Ovary (tissue), 9 donors: ENCODE results near the gene RNASEH2A. TPM values are rescaled to one million over a fixed set of nuclear protein-coding genes. Genes with fewer than 3 reads are reported as not detected.

ENCODE experiments used
- DNase-seq, 5 donors: peaks; one replicate each; pipeline ENCODE4 v3.0.0-alpha.2; 2019 to 2020
- H3K27ac ChIP-seq, 2 donors: fragments of 200-600 bp; one replicate each; pipeline versions ENCODE4 v1.5.1 to v1.8.0; 2019 to 2022
- H3K27me3 ChIP-seq: fragments of 200-600 bp; one replicate; pipeline ENCODE4 v1.8.0; 2022
- H3K36me3 ChIP-seq: fragments of 200-600 bp; sonication (generic); one replicate; pipeline ENCODE4 v1.5.1; 2019
- H3K4me1 ChIP-seq: one replicate; pipeline ENCODE4 v1.8.1; 2013; ENCODE audit warnings: mild to moderate bottlenecking, moderate library complexity; ENCODE audit not compliant: insufficient read depth
- H3K4me3 ChIP-seq: fragments of 200-600 bp; sonication (generic); one replicate; pipeline ENCODE4 v1.5.1; 2017
- H3K9me3 ChIP-seq, 2 donors: fragments of 200-600 bp in 1 of 2; sonication (generic) in 1 of 2; one replicate each; pipeline versions ENCODE4 v1.5.1 to v1.8.1; 2013 to 2019; ENCODE audit warnings: mild to moderate bottlenecking in 1 of 2, moderate library complexity in 1 of 2
- CTCF ChIP-seq, 3 donors: fragments of 450-650 bp in 2 of 3; fragments of 200-600 bp in 1 of 3; IDR thresholded peaks; one replicate each; pipeline versions ENCODE4 v1.5.1 to v1.8.0; 2016 to 2022; ENCODE audit warnings: antibody characterized with exemption in 3 of 3, mild to moderate bottlenecking in 1 of 3
- EP300 ChIP-seq: sonication (generic); formaldehyde crosslinking; IDR thresholded peaks from one replicate; pipeline ENCODE4 v1.6.1; 2017; ENCODE audit warnings: antibody characterized with exemption
- POLR2A ChIP-seq: fragments of 450-650 bp; IDR thresholded peaks from one replicate; pipeline ENCODE4 v1.6.1; 2017; ENCODE audit warnings: antibody characterized with exemption, mild to moderate bottlenecking, moderate library complexity
- WGBS, 3 donors: extraction: QIAGEN DNeasy Blood & Tissue Kit in 1 of 3; methylation state at CpG; one replicate each; pipeline versions ENCODE4 v1.1.5 to v1.1.7; 2013 to 2017; 5-methylcytosine and 5-hydroxymethylcytosine counted together
- intact Hi-C, 4 donors: fragments of 100-400 bp; cut with DNase I; formaldehyde crosslinking; loops; one replicate each; pipeline versions ENCODE4 v1.11.0 to v1.15.1; 2022 to 2023
- polyA plus RNA-seq, 2 donors: library from polyadenylated mRNA; stranded (reverse); fragments of 200-250 nt in 1 of 2; fragments of 350-450 nt in 1 of 2; fragmentation: Illumina TruSeq in 1 of 2; extraction: RNeasy Lipid Tissue Mini Kit (QIAGEN cat#74804) in 1 of 2; gene quantifications; one replicate each; pipeline ENCODE4 v1.2.3, GENCODE V29; 2013 to 2014
- total RNA-seq, 7 donors: library from RNA; depleted of rRNA in 2 of 7; stranded (reverse); fragments of >200 nt in 2 of 7; fragmentation: NEBNext Ultra II Directional in 3 of 7; extraction: Animal tissue kit (Norgen Biotek cat#: 25700) in 3 of 7; gene quantifications; one replicate each; pipeline versions ENCODE4 v1.1.0 to v1.2.4, GENCODE V29; 2016 to 2023
- donor health status: DM: no; HTN: no; CAD: no; lungs with moderate emphysema.
- donor health status: DM: no; HTN: no; CAD: no.
- donor health status: Bipolar disorder and iron deficiency.
- donor health status: DM: yes; HTN: yes; CAD: no.
- donor health status: DM: no; HTN: no; CAD: no.
- donor health status: DM: yes; HTN: yes; CAD: no.

The RNASEH2A gene
- total and polyA plus RNA-seq, 9 donors = 1.2 to 12.2 (median 7.7) TPM

DNA sequence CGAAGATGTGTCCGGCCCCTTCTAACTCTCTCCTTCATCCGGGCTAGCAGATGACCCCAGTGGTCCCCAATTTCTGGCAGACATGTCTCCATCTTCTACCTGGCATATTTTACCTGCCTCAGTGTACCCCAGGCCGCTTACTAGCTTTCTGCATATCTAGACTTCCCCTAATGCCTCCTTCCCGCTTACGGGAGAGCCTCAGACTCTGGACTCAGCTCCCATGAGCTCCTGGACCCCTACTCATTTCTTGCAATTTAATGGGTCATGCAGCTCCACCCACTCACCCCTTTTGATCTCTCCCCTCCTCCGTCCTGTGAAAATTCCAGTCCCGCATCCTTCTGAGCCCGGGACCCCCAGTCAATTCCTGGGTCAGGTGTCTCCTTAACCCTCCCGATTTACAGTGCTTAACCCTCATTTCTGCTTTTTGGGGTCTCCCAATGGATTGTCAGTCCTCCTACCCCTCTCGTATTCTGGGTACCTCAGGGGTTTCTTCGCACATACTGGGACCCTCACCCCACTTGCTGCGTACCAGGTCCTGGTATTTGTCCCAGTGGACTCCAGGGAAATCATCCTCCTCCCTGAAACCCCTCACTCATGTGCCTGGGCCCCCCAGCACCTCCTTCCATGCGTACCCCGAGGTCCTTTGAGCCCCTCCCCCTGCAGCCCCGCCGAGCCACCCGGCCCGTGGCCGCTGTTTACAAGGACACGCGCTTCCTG is 15.6 kb upstream of the RNASEH2A start:
- DNase-seq = peak in 4 of 5 donors; percentile 41 to 56 (median 53)
- WGBS, 3 donors = 2 to 3% (median 2%) methylated on average over 22 of the region's 22 CpGs
- H3K4me3 ChIP-seq = peak overlapping the region; percentile 80
- no peaks in the 10 kb centered on the region for H3K27me3 ChIP-seq
- intact Hi-C loops = no loop called here
- peaks cover 8% of the 10 kb centered on the region for H3K4me1 ChIP-seq
- H3K36me3 ChIP-seq = no peaks in the 10 kb centered on the region
- H3K9me3 ChIP-seq = no peaks in the 10 kb centered on the region
- H3K27ac ChIP-seq = peak overlapping the region; percentile 95 to 99
- no peak for TF ChIP-seq EP300
- no peak for TF ChIP-seq POLR2A
- no peak for TF ChIP-seq CTCF (IDR thresholded peaks at IDR 0.05)

DNA sequence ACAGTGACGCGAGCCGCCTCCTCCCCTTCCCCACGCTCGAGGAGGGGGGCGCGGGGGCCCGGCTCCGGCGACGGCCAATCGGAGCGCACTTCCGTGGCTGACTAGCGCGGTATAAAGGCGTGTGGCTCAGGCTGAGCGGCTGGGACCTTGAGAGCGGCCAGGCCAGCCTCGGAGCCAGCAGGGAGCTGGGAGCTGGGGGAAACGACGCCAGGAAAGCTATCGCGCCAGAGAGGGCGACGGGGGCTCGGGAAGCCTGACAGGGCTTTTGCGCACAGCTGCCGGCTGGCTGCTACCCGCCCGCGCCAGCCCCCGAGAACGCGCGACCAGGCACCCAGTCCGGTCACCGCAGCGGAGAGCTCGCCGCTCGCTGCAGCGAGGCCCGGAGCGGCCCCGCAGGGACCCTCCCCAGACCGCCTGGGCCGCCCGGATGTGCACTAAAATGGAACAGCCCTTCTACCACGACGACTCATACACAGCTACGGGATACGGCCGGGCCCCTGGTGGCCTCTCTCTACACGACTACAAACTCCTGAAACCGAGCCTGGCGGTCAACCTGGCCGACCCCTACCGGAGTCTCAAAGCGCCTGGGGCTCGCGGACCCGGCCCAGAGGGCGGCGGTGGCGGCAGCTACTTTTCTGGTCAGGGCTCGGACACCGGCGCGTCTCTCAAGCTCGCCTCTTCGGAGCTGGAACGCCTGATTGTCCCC is 14.9 kb upstream of the RNASEH2A start, which contains the start of gene JUNB:
TSS of gene JUNB (plus strand) at position 142 of the 706 bp plus-strand sequence. CDS start at position 428, 286 bp downstream.
- TF ChIP-seq EP300 (peak; percentile 99), CTCF (IDR thresholded peaks at IDR 0.05) (peak; percentile 1 to 31 (median 9)), POLR2A (peak; percentile 100)
- Histone ChIP-seq H3K4me1 (peaks cover 8% of the 10 kb centered on the region), H3K27ac (peak within 1 kb of the TSS; percentile 95 to 99), H3K4me3 (peak within 1 kb of the TSS; percentile 80), H3K36me3 (no peaks in the 10 kb centered on the region), H3K27me3 (no peaks in the 10 kb centered on the region), H3K9me3 (no peaks in the 10 kb centered on the region)
- DNase-seq = peak; percentile 98 to 99 (median 98)
- intact Hi-C loops = no loop called here
- 0% methylated on average over 49 to 73 of the region's 73 CpGs for WGBS, 3 donors

DNA sequence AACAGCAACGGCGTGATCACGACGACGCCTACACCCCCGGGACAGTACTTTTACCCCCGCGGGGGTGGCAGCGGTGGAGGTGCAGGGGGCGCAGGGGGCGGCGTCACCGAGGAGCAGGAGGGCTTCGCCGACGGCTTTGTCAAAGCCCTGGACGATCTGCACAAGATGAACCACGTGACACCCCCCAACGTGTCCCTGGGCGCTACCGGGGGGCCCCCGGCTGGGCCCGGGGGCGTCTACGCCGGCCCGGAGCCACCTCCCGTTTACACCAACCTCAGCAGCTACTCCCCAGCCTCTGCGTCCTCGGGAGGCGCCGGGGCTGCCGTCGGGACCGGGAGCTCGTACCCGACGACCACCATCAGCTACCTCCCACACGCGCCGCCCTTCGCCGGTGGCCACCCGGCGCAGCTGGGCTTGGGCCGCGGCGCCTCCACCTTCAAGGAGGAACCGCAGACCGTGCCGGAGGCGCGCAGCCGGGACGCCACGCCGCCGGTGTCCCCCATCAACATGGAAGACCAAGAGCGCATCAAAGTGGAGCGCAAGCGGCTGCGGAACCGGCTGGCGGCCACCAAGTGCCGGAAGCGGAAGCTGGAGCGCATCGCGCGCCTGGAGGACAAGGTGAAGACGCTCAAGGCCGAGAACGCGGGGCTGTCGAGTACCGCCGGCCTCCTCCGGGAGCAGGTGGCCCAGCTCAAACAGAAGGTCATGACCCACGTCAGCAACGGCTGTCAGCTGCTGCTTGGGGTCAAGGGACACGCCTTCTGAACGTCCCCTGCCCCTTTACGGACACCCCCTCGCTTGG is 14.1 kb upstream of the RNASEH2A start:
- H3K4me1 ChIP-seq = peaks cover 8% of the 10 kb centered on the region
- H3K36me3 ChIP-seq = no peaks in the 10 kb centered on the region
- intact Hi-C loops = no loop called here
- DNase-seq = peak; percentile 74 to 84 (median 76)
- TF ChIP-seq EP300 (no peak), CTCF (IDR thresholded peaks at IDR 0.05) (peak in 1 of 3 donors; percentile 13)
- peak overlapping the region; percentile 95 to 99 for H3K27ac ChIP-seq
- H3K27me3 ChIP-seq = no peaks in the 10 kb centered on the region
- peak overlapping the region; percentile 80 for H3K4me3 ChIP-seq
- no peaks in the 10 kb centered on the region for H3K9me3 ChIP-seq
- 0 to 1% (median 0%) methylated on average over 48 to 84 of the region's 84 CpGs for WGBS, 3 donors

DNA sequence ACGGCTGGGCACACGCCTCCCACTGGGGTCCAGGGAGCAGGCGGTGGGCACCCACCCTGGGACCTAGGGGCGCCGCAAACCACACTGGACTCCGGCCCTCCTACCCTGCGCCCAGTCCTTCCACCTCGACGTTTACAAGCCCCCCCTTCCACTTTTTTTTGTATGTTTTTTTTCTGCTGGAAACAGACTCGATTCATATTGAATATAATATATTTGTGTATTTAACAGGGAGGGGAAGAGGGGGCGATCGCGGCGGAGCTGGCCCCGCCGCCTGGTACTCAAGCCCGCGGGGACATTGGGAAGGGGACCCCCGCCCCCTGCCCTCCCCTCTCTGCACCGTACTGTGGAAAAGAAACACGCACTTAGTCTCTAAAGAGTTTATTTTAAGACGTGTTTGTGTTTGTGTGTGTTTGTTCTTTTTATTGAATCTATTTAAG is 13.5 kb upstream of the RNASEH2A start:
- Histone ChIP-seq H3K27me3 (no peaks in the 10 kb centered on the region), H3K4me3 (peak overlapping the region; percentile 80), H3K36me3 (no peaks in the 10 kb centered on the region), H3K4me1 (peaks cover 8% of the 10 kb centered on the region), H3K27ac (peak overlapping the region; percentile 95 to 99), H3K9me3 (no peaks in the 10 kb centered on the region)
- 0 to 1% (median 1%) methylated on average over 22 of the region's 22 CpGs for WGBS, 3 donors
- intact Hi-C loops = no loop called here
- DNase-seq = peak in 3 of 5 donors; percentile 25 to 62 (median 51)
- TF ChIP-seq CTCF (IDR thresholded peaks at IDR 0.05) (no peak), POLR2A (no peak), EP300 (no peak)
